Esophagus squamous epithelium (tissue), 4 donors: ENCODE data around the gene HMCN1.

ENCODE experiments used
- POLR2A ChIP-seq, 4 donors: fragments of 450-650 bp; IDR thresholded peaks; one replicate each; pipeline ENCODE4 v1.6.1; 2017; ENCODE audit warnings: antibody characterized with exemption in 4 of 4, mild to moderate bottlenecking in 4 of 4, moderate library complexity in 3 of 4
- TF ChIP-seq, protein P1 (sequence below), 6 experiments: fragments of 450-650 bp in 4 of 6; fragments of 200-600 bp in 2 of 6; sonication (generic) in 2 of 6; IDR thresholded peaks; one replicate each; pipeline ENCODE4 v1.5.1; 2016 to 2019; ENCODE audit warnings: antibody characterized with exemption in 6 of 6, mild to moderate bottlenecking in 4 of 6, moderate library complexity in 4 of 6

- TF ChIP-seq, protein P1, sequence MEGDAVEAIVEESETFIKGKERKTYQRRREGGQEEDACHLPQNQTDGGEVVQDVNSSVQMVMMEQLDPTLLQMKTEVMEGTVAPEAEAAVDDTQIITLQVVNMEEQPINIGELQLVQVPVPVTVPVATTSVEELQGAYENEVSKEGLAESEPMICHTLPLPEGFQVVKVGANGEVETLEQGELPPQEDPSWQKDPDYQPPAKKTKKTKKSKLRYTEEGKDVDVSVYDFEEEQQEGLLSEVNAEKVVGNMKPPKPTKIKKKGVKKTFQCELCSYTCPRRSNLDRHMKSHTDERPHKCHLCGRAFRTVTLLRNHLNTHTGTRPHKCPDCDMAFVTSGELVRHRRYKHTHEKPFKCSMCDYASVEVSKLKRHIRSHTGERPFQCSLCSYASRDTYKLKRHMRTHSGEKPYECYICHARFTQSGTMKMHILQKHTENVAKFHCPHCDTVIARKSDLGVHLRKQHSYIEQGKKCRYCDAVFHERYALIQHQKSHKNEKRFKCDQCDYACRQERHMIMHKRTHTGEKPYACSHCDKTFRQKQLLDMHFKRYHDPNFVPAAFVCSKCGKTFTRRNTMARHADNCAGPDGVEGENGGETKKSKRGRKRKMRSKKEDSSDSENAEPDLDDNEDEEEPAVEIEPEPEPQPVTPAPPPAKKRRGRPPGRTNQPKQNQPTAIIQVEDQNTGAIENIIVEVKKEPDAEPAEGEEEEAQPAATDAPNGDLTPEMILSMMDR (IDR thresholded peaks at IDR 0.05), result no peak
- no peak for TF ChIP-seq POLR2A (IDR thresholded peaks at IDR 0.05)
Measured at GRCh38 chr1:185966471-185966870, 232.3 kb downstream of the HMCN1 start.
